Measurements from ENCODE around the gene DBN1.

Gene DBN1

GRCh38 chr5:177473443-177474001, at the start of gene DBN1:
TSS of gene DBN1 (minus strand) at chr5:177473634. CDS start at chr5:177473521, 113 bp downstream.
- no peak for DNase-seq (ENCODE audit: low read depth, low spot score)

GRCh38 chr5:177520916-177521513, 47.6 kb upstream of the DBN1 start:
- no peak for DNase-seq (ENCODE audit: low read depth, low spot score)

GRCh38 chr5:177520271-177520670, 46.8 kb upstream of the DBN1 start:
- DNase-seq (ENCODE audit: low read depth, low spot score) = no peak

- DNase-seq (ENCODE audit: low read depth, low spot score) = no peak
These were observed 46.2 kb upstream of the DBN1 start for GRCh38 chr5:177519463-177520235.

- peak; percentile 97 for DNase-seq (ENCODE audit: low read depth, low spot score)
These were observed 43.5 kb upstream of the DBN1 start, which contains the start of gene DDX41 for GRCh38 chr5:177516601-177517568. TSS of gene DDX41 (minus strand) at chr5:177516961. CDS start at chr5:177516945, 16 bp downstream.

GRCh38 chr5:177515580-177515979, 42.1 kb upstream of the DBN1 start:
- no peak for DNase-seq (ENCODE audit: low read depth, low spot score)

- no peak for DNase-seq (ENCODE audit: low read depth, low spot score)
These were observed 41.1 kb upstream of the DBN1 start for GRCh38 chr5:177514541-177514940.

- DNase-seq (ENCODE audit: low read depth, low spot score) = no peak
These were observed 40.1 kb upstream of the DBN1 start for GRCh38 chr5:177513500-177513899.

GRCh38 chr5:177512736-177513380, 39.4 kb upstream of the DBN1 start:
- no peak for DNase-seq (ENCODE audit: low read depth, low spot score)

GRCh38 chr5:177511796-177512675, 38.6 kb upstream of the DBN1 start:
- no peak for DNase-seq (ENCODE audit: low read depth, low spot score)

GRCh38 chr5:177511181-177511580, 37.7 kb upstream of the DBN1 start:
- DNase-seq (ENCODE audit: low read depth, low spot score) = no peak

- DNase-seq (ENCODE audit: low read depth, low spot score) = no peak
These were observed 37.2 kb upstream of the DBN1 start for GRCh38 chr5:177510567-177511053.

- DNase-seq (ENCODE audit: low read depth, low spot score) = no peak
These were observed 36.6 kb upstream of the DBN1 start for GRCh38 chr5:177509991-177510566.

GRCh38 chr5:177509381-177509951, 36.0 kb upstream of the DBN1 start, which contains the start of gene DOK3:
TSS of gene DOK3 (minus strand) at chr5:177509826. CDS start at chr5:177509540, 286 bp downstream.
- no peak for DNase-seq (ENCODE audit: low read depth, low spot score)

- DNase-seq (ENCODE audit: low read depth, low spot score) = no peak
These were observed 35.4 kb upstream of the DBN1 start for GRCh38 chr5:177508837-177509236.

GRCh38 chr5:177508221-177508611, 34.8 kb upstream of the DBN1 start:
- no peak for DNase-seq (ENCODE audit: low read depth, low spot score)

- no peak for DNase-seq (ENCODE audit: low read depth, low spot score)
These were observed 34.3 kb upstream of the DBN1 start for GRCh38 chr5:177507596-177508220.

- no peak for DNase-seq (ENCODE audit: low read depth, low spot score)
These were observed 33.7 kb upstream of the DBN1 start for GRCh38 chr5:177507165-177507564.

GRCh38 chr5:177505075-177505474, 31.6 kb upstream of the DBN1 start:
- no peak for DNase-seq (ENCODE audit: low read depth, low spot score)

Data from brain pericyte (primary cell).